SU-DHL-6 (cell line): ENCODE data around the gene FAM217B.

Source experiments
- CTCF ChIP-seq: fragments of 200-600 bp; sonication (generic); IDR thresholded peaks from one replicate; pipeline ENCODE4 v1.5.1; 2017; ENCODE audit warnings: antibody characterized with exemption, mild to moderate bottlenecking, low read length, moderate library complexity; ENCODE audit not compliant: insufficient read depth, poor library complexity, severe bottlenecking
- EZH2phosphoT487 ChIP-seq: fragments of 200-600 bp; sonication (generic), shearing (Covaris generic); conservative IDR thresholded peaks from 2 replicates; pipeline ENCODE4 v1.6.1; 2018; ENCODE audit warnings: mild to moderate bottlenecking, antibody characterized with exemption, low read length, moderate library complexity, mixed read lengths

DNA sequence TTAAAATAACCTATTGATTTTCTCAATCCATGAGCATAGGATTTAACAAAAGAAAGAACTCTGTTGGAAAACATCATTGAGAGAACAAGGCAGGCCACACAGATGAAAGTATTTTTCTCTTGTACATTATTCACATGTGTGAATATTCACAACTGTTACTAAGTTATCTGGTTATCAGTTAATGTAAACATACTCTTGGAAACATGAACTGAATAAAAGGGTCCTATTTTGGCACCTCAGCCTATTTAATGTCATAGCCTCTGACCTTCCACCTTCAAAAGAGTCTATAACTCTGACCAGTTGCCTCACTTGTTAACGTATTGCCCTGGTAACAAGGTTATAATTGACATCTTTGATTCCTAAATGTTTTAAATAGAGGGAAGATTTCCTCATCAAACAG, 14.8 kb upstream of the FAM217B start:
- TF ChIP-seq CTCF = no peak
- TF ChIP-seq EZH2phosphoT487 = no peak
